HepG2 (cell line): ENCODE results near the gene NRL. TPM values are rescaled to one million over a fixed set of nuclear protein-coding genes. Genes with fewer than 3 reads are reported as not detected.
A peak's percentile ranks its signal among the peaks of the same experiment; 100 is the strongest.

Source experiments
- GTF2F1 ChIP-seq: fragments of 150-350 bp; IDR thresholded peaks from 2 replicates; pipeline ENCODE4 v1.6.1; 2014; ENCODE audit warnings: low read length
- IKZF1 ChIP-seq: fragments of 450-650 bp; IDR thresholded peaks from 2 replicates; pipeline ENCODE4 v1.7.1; 2016
- MBD4 ChIP-seq: IDR thresholded peaks from 2 replicates; pipeline ENCODE4 v1.6.1; 2012; ENCODE audit warnings: low read length, inconsistent platforms, borderline replicate concordance
- MYC ChIP-seq: sonication (generic); formaldehyde crosslinking; IDR thresholded peaks from 2 replicates; pipeline ENCODE4 v1.9.0; 2021; ENCODE audit warnings: missing genetic modification reagents, borderline replicate concordance
- NFYB ChIP-seq: sonication (generic); formaldehyde crosslinking; IDR thresholded peaks from 2 replicates; pipeline ENCODE4 v1.4.0; 2020; ENCODE audit warnings: missing genetic modification reagents
- PBX3 ChIP-seq: sonication (generic); formaldehyde crosslinking; IDR thresholded peaks from 2 replicates; pipeline ENCODE4 v1.8.1; 2023; ENCODE audit warnings: missing genetic modification reagents, inconsistent platforms, borderline replicate concordance
- RFX5 ChIP-seq: IDR thresholded peaks from 2 replicates; pipeline ENCODE4 v1.6.1; 2011; ENCODE audit warnings: low read depth, low read length, improper control_type of control experiment
- SMAD9 ChIP-seq: sonication (generic); formaldehyde crosslinking; IDR thresholded peaks from 2 replicates; pipeline ENCODE4 v1.5.1; 2020; ENCODE audit warnings: mild to moderate bottlenecking, missing genetic modification reagents
- SP2 ChIP-seq: sonication (generic); formaldehyde crosslinking; IDR thresholded peaks from 2 replicates; pipeline ENCODE4 v1.5.1; 2020; ENCODE audit warnings: mild to moderate bottlenecking, missing genetic modification reagents
- SUZ12 ChIP-seq: fragments of 150-350 bp; IDR thresholded peaks from 2 replicates; pipeline ENCODE4 v1.6.1; 2014; ENCODE audit warnings: low read depth, low read length
- TRIM22 ChIP-seq: fragments of 450-650 bp; IDR thresholded peaks from 2 replicates; pipeline ENCODE4 v1.6.1; 2017
- ZBTB20 ChIP-seq: sonication (generic); formaldehyde crosslinking; IDR thresholded peaks from 2 replicates; pipeline ENCODE4 v1.8.1; 2023; ENCODE audit warnings: missing genetic modification reagents, low read depth, mild to moderate bottlenecking, borderline replicate concordance
- ZFP36 ChIP-seq: fragments of 150-350 bp; IDR thresholded peaks from 2 replicates; pipeline ENCODE4 v1.6.1; 2018; ENCODE audit warnings: borderline replicate concordance, low read length, low read depth; ENCODE audit not compliant: partially characterized antibody
- ZNF407 ChIP-seq: sonication (generic); formaldehyde crosslinking; IDR thresholded peaks from one replicate; pipeline ENCODE4 v1.5.1; 2020; ENCODE audit warnings: mild to moderate bottlenecking, missing genetic modification reagents; ENCODE audit errors: not compliant biosample characterization
- ZNF850 ChIP-seq: sonication (generic); formaldehyde crosslinking; conservative IDR thresholded peaks from 2 replicates; pipeline ENCODE4 v1.9.0; 2021; ENCODE audit warnings: mild to moderate bottlenecking, missing genetic modification reagents
- ZUFSP ChIP-seq: sonication (generic); formaldehyde crosslinking; IDR thresholded peaks from 2 replicates; pipeline ENCODE4 v1.9.0; 2021; ENCODE audit warnings: missing genetic modification reagents, mild to moderate bottlenecking, borderline replicate concordance
- polyA plus RNA-seq, 8 experiments: library from polyadenylated mRNA; depleted of rRNA in 3 of 8; stranded (reverse) in 7 of 8; unstranded in 1 of 8; fragments of >200 nt; fragmentation: Illumina TruSeq in 4 of 8; extraction: Trizol in 4 of 8; gene quantifications; 2 replicates each; pipeline versions ENCODE4 v1.2.1 to v1.2.3, GENCODE V29; 2011 to 2016; ENCODE audit warnings: low read depth in 4 of 8, missing spikeins in 1 of 8, mixed read lengths in 1 of 8; ENCODE audit not compliant: insufficient read depth in 1 of 8
- total RNA-seq, 5 experiments: library from RNA; depleted of rRNA; stranded (reverse); fragments of >200 nt; fragmentation: Illumina TruSeq; extraction: Trizol; gene quantifications; 2 replicates each; pipeline ENCODE4 v1.2.3, GENCODE V29; 2016; ENCODE audit warnings: low read depth in 1 of 5

Gene NRL
- total and polyA plus RNA-seq, 2 of the 13 experiments (the other 11 are each of a cell fraction or from before 2014, with no cell fraction given) = 2.5 to 4.7 TPM

- TF ChIP-seq ZNF407 (CRISPR knock-in tag) = peak; percentile 89
- TF ChIP-seq IKZF1 = no peak
- TF ChIP-seq MYC (CRISPR knock-in tag) = peak; percentile 94
- 0 out of 2 replicates have a peak, but pooled peaks have one; percentile 35 for TF ChIP-seq ZBTB20 (CRISPR knock-in tag)
- no peak for TF ChIP-seq PBX3 (CRISPR knock-in tag)
- no peak for TF ChIP-seq ZUFSP (CRISPR knock-in tag)
- no peak for TF ChIP-seq MBD4
- no peak for TF ChIP-seq ZNF850 (CRISPR knock-in tag)
- TF ChIP-seq RFX5 = no peak
- TF ChIP-seq TRIM22 = no peak
- no peak for TF ChIP-seq GTF2F1
- no peak for TF ChIP-seq ZFP36
- TF ChIP-seq SP2 (CRISPR knock-in tag) = no peak
- TF ChIP-seq SUZ12 = no peak
- TF ChIP-seq SMAD9 (CRISPR knock-in tag) = no peak; the same call in 1 of the 2 replicates
- TF ChIP-seq NFYB (CRISPR knock-in tag) = no peak
Observed at GRCh38 chr14:24135834-24136683, 21.3 kb upstream of the NRL start, which contains the start of gene PSME1 (continued).
